Keratinocyte (primary cell): Measurements from ENCODE around the gene FADS3.

ENCODE experiments used
- CTCF ChIP-seq, 3 experiments: IDR thresholded peaks in 1 of 3; conservative IDR thresholded peaks in 1 of 3; optimal IDR thresholded peaks in 1 of 3; 2 replicates in 2 of 3; 3 replicates in 1 of 3; pipeline versions ENCODE3 to v1.5.1; 2011; ENCODE audit warnings: low read length in 3 of 3, mild to moderate bottlenecking in 3 of 3, moderate library complexity in 2 of 3, control low read depth in 1 of 3, inconsistent platforms in 1 of 3; ENCODE audit not compliant: insufficient read depth in 2 of 3; ENCODE audit errors: extremely low read depth in 1 of 3
- EZH2 ChIP-seq: IDR thresholded peaks from one replicate; pipeline ENCODE4 v1.6.1; 2012; ENCODE audit warnings: inconsistent platforms, mild to moderate bottlenecking, low read length, moderate library complexity

- no peak for TF ChIP-seq CTCF (optimal IDR thresholded peaks at IDR 0.05 in 1 of 3, IDR thresholded peaks at IDR 0.05 in 1 of 3, conservative IDR thresholded peaks at IDR 0.05 in 1 of 3; ENCODE audit: extremely low read depth in 1 of 3, insufficient read depth in 2 of 3, low read length in 3 of 3)
- no peak for TF ChIP-seq EZH2
These were observed 37.0 kb downstream of the FADS3 start for GRCh38 chr11:61854206-61854895.
